ENCODE measurements around the gene GIMAP8. TPM values are rescaled to one million over a fixed set of nuclear protein-coding genes. Genes with fewer than 3 reads are reported as not detected.
A peak's percentile ranks its signal among the peaks of the same experiment; 100 is the strongest.
"Not testable (repeated sequence)": the region's sequence is repeated elsewhere in the genome, so short reads cannot be mapped to it uniquely, and the experiment has no call there.

The GIMAP8 gene
- total RNA-seq, 2 donors from 2014 or later, result 2.9 to 5.5 TPM

DNA sequence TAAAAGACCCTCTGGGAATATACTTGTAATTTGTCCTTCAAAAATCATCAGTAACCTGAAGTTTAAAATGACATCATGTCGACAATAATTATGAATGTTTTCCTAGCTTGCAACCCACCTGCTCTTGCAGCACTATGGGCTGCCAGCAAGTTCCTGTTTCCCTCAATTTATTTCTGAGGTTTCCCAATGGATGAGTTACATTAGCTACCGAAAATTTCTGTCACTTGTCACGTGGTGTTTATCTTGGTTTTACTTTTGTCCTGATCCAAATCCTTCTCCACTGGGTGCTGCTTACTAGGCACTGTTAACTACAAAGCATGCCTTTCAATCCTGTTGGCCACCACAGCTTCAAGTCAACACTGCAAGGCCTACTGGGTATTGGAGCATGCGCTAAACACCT, 31.5 kb downstream of the GIMAP8 start:
- ATAC-seq, result no peak
- no peak for DNase-seq
- intact Hi-C loops (cut with DNase I, micrococcal nuclease), result no loop called here

DNA sequence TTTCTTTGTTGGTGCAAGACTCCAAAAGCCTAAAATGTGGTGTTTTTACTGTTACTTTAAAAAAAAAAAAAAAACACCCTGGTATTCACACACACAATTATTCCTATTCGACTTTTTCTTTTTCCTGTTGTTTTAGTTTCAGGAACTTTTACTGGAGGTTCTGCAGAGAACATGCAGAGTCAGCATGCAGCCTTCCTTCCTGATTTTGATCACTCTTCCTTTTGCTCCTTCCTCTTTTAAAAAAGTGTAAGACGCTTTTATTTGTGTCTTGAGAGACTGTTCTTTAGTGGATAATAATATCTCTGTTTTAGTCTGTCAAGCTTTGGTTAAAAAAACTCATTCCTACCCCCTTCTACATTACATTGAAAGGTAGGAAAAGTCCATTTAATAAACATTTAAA, 33.1 kb downstream of the GIMAP8 start:
- ATAC-seq; intact Hi-C loops (cut with DNase I, micrococcal nuclease); DNase-seq: not testable (repeated sequence)

GRCh38 chr7:150484071-150484470, 33.6 kb downstream of the GIMAP8 start:
- intact Hi-C loops (cut with DNase I, micrococcal nuclease); DNase-seq; ATAC-seq: not testable (repeated sequence)

DNA sequence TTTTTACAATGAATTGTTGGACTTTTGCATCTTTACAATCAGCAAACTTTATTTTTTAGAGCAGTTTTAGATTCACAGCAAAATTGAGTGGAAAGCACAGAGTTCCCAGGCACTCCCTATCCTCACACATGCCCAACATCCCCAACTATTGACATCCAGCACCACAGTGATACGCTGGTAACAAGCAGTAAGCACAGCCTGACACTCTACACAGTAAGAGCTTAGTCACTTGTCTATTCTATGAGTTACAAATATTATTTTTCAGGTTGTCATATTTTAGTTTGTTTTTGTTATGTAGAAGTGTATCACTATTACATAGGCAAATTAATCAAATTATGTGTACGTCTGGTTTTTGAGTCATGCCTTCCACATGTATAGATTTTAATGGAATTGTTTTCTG, 37.2 kb downstream of the GIMAP8 start:
- ATAC-seq (no peak), DNase-seq (no peak)
- intact Hi-C loops (cut with DNase I, micrococcal nuclease), result no loop called here

DNA sequence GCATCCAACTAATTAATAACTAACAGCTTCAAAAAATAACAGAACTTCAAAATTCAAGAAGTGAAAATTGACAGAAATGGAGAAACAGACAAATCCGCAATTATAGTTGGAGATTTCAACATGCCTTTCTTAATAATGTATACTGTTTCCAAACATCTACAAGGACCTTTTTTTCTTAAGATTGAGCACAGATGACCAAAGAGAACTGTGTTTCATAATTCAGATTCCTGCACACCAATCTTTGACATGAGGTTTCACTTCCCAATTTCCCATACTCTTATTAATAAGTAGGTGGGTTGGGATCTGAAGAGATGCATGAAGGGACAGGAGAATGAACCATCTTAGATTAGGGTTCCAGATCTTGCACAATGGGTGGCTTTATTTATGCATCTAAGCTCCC, 39.4 kb downstream of the GIMAP8 start:
- ATAC-seq (no peak), DNase-seq (no peak)
- intact Hi-C loops (cut with DNase I, micrococcal nuclease), result no loop called here

DNA sequence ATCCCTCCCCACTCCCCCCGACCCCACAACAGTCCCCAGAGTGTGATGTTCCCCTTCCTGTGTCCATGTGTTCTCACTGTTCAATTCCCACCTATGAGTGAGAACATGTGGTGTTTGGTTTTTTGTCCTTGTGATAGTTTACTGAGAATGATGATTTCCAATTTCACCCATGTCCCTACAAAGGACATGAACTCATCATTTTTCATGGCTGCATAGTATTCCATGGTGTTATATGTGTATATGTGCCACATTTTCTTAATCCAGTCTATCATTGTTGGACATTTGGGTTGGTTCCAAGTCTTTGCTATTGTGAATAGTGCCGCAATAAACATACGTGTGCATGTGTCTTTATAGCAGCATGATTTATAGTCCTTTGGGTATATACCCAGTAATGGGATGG, 43.0 kb downstream of the GIMAP8 start:
- ATAC-seq; intact Hi-C loops (cut with DNase I, micrococcal nuclease): not testable (repeated sequence)

DNA sequence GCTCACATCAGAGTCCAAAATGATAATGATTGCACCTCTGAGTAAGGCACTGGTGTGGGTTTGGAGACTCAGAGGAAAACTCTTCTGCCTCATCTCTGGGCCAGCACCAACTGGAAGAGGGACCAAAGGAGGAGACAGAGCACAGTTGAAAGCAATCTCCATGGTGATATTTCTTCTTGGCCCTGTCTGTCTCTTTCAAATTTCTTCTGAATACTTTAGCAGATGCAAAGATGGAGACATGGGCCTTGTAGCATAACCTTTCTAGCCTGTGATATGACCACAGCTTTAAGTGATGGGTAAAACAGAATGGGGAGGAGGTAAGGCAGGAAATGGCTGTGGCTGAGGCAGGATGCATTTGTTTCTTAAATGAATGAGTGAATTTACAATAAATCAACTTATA, 52.1 kb downstream of the GIMAP8 start:
- ATAC-seq, result no peak

More for the DNA sequence above, 43.0 kb downstream of the GIMAP8 start:
- not testable (repeated sequence) for DNase-seq

DNA sequence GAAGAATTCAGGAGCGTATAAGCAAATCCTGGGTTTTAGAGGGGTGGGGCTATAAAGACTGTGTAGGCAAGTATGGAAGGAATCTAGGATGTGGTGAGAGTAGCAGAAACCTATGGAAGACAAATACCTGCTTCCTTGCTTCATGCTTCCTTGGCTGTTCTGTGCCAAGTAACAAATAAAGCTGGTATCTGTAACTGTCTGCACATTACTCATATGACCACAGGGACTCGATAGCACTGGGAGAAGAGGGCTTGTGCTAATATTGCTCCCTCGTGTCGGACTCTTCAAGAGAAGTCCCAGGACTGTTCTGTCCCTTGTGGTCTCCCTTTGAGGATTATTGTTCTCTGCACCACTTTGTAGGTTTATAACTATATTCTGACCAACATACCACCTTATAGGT, 52.7 kb downstream of the GIMAP8 start:
- DNase-seq (no peak), ATAC-seq (no peak)
- intact Hi-C loops (cut with DNase I, micrococcal nuclease), result no loop called here

More for the DNA sequence above, 52.1 kb downstream of the GIMAP8 start:
- intact Hi-C loops (cut with DNase I, micrococcal nuclease), result no loop called here
- no peak for DNase-seq

- DNase-seq, result no peak
- ATAC-seq, result no peak
- intact Hi-C loops (cut with DNase I, micrococcal nuclease), result no loop called here
Observed at GRCh38 chr7:150503581-150503980, 53.2 kb downstream of the GIMAP8 start.

- DNase-seq (no peak), ATAC-seq (no peak)
- intact Hi-C loops (cut with DNase I, micrococcal nuclease), result no loop called here
Observed at GRCh38 chr7:150507947-150508602, 57.6 kb downstream of the GIMAP8 start.

GRCh38 chr7:150511048-150511447, 60.6 kb downstream of the GIMAP8 start:
- DNase-seq (no peak), ATAC-seq (no peak)
- intact Hi-C loops (cut with DNase I, micrococcal nuclease), result no loop called here

DNA sequence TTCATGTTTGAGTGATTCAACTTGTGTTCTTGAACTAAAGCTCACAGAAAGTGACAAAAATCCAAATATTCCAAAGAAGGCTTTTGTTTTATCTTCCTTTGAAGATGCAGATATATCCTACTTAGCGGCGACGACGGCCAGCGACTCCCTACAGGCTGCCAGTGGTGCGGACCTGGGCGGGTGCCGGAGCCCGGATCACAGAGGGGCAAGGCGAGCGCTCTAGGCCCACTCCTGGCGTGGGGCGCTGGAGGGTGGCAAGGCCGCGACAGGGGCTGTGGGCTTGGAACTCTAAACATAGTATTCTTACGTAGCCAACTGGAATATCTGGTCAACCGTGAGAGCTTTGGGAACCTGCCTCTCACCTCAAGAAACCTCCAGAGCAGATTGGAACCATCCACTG, 63.3 kb downstream of the GIMAP8 start:
- ATAC-seq (no peak), DNase-seq (no peak)
- intact Hi-C loops (cut with DNase I, micrococcal nuclease), result no loop called here

DNA sequence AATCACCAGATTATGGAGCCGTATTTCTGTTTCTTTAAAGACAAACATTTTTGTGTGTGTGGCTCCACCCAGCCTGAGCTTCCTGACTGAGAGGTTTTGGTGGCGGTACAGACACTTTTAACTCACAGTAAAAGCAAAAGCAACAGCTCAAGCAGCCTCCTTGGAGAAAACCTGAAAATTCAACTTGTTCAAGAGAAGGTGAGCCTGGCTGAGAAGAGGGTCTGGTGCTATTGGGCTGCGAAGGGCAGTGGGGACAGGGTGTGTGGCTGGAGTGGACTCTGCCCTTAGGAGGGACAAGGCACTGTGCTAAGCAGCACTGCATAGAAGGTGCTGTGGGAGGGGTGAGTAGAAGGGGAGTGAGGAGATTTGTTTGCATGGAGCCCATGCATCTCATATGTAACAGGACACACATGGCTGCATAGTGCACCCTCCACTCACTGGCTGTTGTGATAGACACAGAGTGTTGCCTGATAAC, 64.4 kb downstream of the GIMAP8 start, which contains the start of gene GIMAP7:
Gene GIMAP7, plus strand, starts transcription at position 125 of the 475 bp plus-strand sequence. CDS start 5,103 bp downstream, outside the sequence.
- ATAC-seq, result peak; percentile 99
- intact Hi-C loops (cut with DNase I, micrococcal nuclease), result no loop called here
- peak in 1 of 2 donors; percentile 40 for DNase-seq

DNA sequence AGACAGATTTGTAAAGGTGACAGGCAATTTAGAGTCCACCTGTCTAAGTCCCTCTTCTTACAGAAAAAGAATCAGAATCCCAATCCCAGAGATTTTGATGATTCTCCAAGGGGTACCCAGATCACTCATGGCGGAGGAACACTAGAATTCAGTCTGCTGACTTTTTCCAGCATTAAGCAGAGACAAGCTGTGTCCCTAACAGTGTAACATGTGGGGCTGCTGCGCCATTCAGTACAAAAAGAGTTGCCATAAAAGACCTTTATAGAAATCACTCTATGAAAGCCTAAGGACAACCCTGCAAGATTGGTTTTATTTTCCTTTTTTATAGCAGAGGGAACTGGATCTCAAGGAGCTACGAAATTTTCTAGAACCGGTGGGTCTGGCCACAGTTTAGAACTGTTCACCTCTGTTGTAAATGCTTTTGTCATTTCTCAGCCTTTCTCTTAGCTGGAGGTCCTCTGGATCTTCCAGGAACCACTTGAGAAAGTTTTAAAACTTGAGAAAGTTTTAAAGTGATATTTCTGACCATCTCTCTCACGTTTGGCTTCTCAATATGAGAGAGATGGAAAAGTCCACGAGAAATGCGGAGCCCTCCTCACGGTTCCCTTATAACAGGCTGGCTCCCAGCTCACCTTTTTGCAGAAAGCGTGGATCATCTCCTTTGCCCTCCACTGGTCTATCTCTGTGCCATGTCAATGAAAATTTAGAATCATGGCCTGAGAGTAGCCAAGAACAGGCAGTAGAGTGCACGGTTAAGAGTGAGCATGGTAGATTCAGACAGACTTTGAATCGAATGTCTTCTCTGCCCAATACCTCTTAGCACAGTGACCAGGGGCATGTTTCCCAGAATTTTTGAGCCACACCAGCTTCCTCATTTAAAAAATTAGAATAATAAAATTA, 65.1 kb downstream of the GIMAP8 start:
- DNase-seq (no peak), ATAC-seq (no peak)
- intact Hi-C loops (cut with DNase I, micrococcal nuclease), result no loop called here

- intact Hi-C loops (cut with DNase I, micrococcal nuclease), result no loop called here
- no peak for DNase-seq
- no peak for ATAC-seq
Observed at GRCh38 chr7:150516956-150517745, 66.7 kb downstream of the GIMAP8 start.

DNA sequence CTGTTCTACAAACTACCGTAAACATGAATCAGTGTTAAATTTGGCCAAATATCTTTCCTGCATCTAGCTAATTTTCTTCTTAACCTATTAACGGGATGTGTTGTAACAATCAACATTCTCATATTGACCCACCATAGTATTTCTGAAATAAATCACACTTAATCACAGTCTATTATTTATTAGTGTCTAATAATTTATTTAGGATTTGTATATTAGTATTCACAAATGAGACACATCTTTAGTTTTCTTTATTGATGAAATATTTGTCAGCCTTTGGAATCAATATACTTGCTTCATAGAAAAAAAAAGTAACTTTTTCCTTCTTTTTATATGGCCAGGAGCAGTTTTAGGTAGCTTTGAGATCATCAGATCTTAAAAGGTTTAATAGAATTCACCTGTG, 68.9 kb downstream of the GIMAP8 start:
- intact Hi-C loops (cut with DNase I, micrococcal nuclease), result no loop called here
- ATAC-seq (no peak), DNase-seq (no peak)

- intact Hi-C loops (cut with DNase I, micrococcal nuclease), result no loop called here
- no peak for ATAC-seq
- DNase-seq, result no peak
Observed at GRCh38 chr7:150520145-150520544, 69.7 kb downstream of the GIMAP8 start.

DNA sequence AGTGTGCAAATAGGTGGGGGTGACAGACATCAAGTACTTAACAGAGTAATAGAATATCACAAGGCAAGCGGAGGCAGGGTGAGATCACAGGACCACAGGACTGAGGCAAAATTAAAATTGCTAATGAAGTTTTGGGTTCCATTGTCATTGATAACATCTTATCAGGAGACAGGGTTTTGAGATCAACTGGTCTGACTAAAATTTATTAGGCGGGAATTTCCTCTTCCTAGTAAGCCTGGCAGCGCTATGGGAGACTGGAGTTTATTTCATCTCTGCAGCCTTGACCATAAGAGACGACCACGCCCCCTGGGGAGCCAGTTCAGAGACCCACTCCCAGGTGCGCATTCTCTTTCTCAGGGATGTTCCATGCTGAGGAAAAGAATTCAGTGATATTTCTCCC, 72.5 kb downstream of the GIMAP8 start:
- ATAC-seq; DNase-seq; intact Hi-C loops (cut with DNase I, micrococcal nuclease): not testable (repeated sequence)

GRCh38 chr7:150524018-150524417, 73.6 kb downstream of the GIMAP8 start:
- intact Hi-C loops (cut with DNase I, micrococcal nuclease), result no loop called here
- no peak for DNase-seq
- ATAC-seq, result no peak

Data from left colon (tissue), 2 donors.